ENCODE results near the gene ING5. TPM values are rescaled to one million over a fixed set of nuclear protein-coding genes. Genes with fewer than 3 reads are reported as not detected.

The ING5 gene
- total and polyA plus RNA-seq, 2 donors, result 29.8 to 47.3 TPM

- 81% methylated on average over 6 of the region's 6 CpGs for WGBS
Observed at GRCh38 chr2:241690202-241690717, 11.6 kb upstream of the ING5 start.

GRCh38 chr2:241692448-241692847 lies 9.4 kb upstream of the ING5 start:
- H3K36me3 ChIP-seq (ENCODE audit: control insufficient read depth in 2 of 2, insufficient read depth in 2 of 2, low read length in 1 of 2), result peaks cover 37% of the 10 kb centered on the region in 2 donors
- H3K27me3 ChIP-seq (ENCODE audit: control insufficient read depth in 2 of 2, insufficient read depth in 1 of 2, low read length in 1 of 2), result no peaks in the 10 kb centered on the region
- H3K27ac ChIP-seq (ENCODE audit: low read depth in 1 of 2, low read length in 1 of 2), result no peak overlapping the region
- DNase-seq (ENCODE audit: low read depth in 6 of 9, low spot score in 9 of 9), result no peak
- peaks cover 9 to 29% of the 10 kb centered on the region in 2 donors for H3K4me1 ChIP-seq (ENCODE audit: control insufficient read depth in 2 of 2, insufficient read depth in 2 of 2, low read length in 2 of 2)
- H3K4me3 ChIP-seq (ENCODE audit: low read length in 2 of 2), result no peak overlapping the region
- H3K9me3 ChIP-seq (ENCODE audit: control insufficient read depth in 2 of 2, insufficient read depth in 1 of 2, low read length in 1 of 2), result no peaks in the 10 kb centered on the region
- WGBS, result over 99% methylated on average over 6 of the region's 6 CpGs

More at GRCh38 chr2:241690202-241690717, 11.6 kb upstream of the ING5 start:
- Histone ChIP-seq H3K27me3 (ENCODE audit: control insufficient read depth in 2 of 2, insufficient read depth in 1 of 2, low read length in 1 of 2) (no peaks in the 10 kb centered on the region), H3K36me3 (ENCODE audit: control insufficient read depth in 2 of 2, insufficient read depth in 2 of 2, low read length in 1 of 2) (peaks cover 32 to 40% of the 10 kb centered on the region in 2 donors), H3K4me1 (ENCODE audit: control insufficient read depth in 2 of 2, insufficient read depth in 2 of 2, low read length in 2 of 2) (peaks cover 9 to 32% of the 10 kb centered on the region in 2 donors), H3K27ac (ENCODE audit: low read depth in 1 of 2, low read length in 1 of 2) (peak overlapping the region; percentile 25 to 83), H3K9me3 (ENCODE audit: control insufficient read depth in 2 of 2, insufficient read depth in 1 of 2, low read length in 1 of 2) (no peaks in the 10 kb centered on the region), H3K4me3 (ENCODE audit: low read length in 2 of 2) (no peak overlapping the region)
- no peak for DNase-seq (ENCODE audit: low read depth in 6 of 9, low spot score in 9 of 9)

DNA sequence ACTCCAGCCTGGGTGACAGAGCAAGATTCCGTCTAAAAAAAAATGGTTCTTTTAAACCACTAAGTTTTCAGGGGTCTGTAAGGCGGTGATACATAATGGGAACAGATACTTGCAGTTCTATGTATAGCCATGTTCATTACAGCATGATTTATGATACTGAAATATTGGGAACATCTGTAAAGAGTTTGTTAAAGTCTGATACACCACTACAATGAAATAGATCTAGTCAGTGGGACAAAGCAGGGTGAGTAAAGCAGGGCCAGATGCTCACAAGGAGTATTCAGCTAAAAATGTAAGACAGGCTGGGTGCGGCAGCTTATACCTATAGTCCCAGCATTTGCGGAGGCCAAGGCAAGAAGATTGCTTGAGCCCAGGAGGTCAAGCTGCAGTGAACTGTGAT lies 6.2 kb upstream of the ING5 start:
- Histone ChIP-seq H3K27me3 (ENCODE audit: control insufficient read depth in 2 of 2, insufficient read depth in 1 of 2, low read length in 1 of 2) (no peaks in the 10 kb centered on the region), H3K9me3 (ENCODE audit: control insufficient read depth in 2 of 2, insufficient read depth in 1 of 2, low read length in 1 of 2) (no peaks in the 10 kb centered on the region), H3K36me3 (ENCODE audit: control insufficient read depth in 2 of 2, insufficient read depth in 2 of 2, low read length in 1 of 2) (peaks cover 28 to 30% of the 10 kb centered on the region in 2 donors), H3K27ac (ENCODE audit: low read depth in 1 of 2, low read length in 1 of 2) (no peak overlapping the region), H3K4me3 (ENCODE audit: low read length in 2 of 2) (no peak overlapping the region), H3K4me1 (ENCODE audit: control insufficient read depth in 2 of 2, insufficient read depth in 2 of 2, low read length in 2 of 2) (peaks cover 0 to 2% of the 10 kb centered on the region in 2 donors)
- no peak for DNase-seq (ENCODE audit: low read depth in 6 of 9, low spot score in 9 of 9)
- WGBS, result 99% methylated on average over 4 of the region's 4 CpGs

DNA sequence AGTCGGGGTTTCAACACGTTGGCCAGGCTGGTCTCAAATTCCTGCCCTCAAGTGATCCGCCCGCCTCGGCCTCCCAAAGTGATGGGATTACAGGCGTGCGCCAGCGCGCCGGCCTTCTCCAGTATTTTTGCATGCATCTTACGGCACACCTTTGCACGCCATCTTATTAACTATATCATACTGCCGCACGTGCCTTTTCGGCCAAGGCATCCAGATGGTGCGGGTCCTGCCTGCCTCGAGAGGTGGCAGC lies 765 bp upstream of the ING5 start:
- H3K4me1 ChIP-seq (ENCODE audit: control insufficient read depth in 2 of 2, insufficient read depth in 2 of 2, low read length in 2 of 2), result peaks cover 8 to 20% of the 10 kb centered on the region in 2 donors
- H3K9me3 ChIP-seq (ENCODE audit: control insufficient read depth in 2 of 2, insufficient read depth in 1 of 2, low read length in 1 of 2), result peaks cover 3 to 6% of the 10 kb centered on the region in 2 donors
- H3K27me3 ChIP-seq (ENCODE audit: control insufficient read depth in 2 of 2, insufficient read depth in 1 of 2, low read length in 1 of 2), result no peaks in the 10 kb centered on the region
- H3K27ac ChIP-seq (ENCODE audit: low read depth in 1 of 2, low read length in 1 of 2), result peak overlapping the region; percentile 19 to 93
- DNase-seq (ENCODE audit: low read depth in 6 of 9, low spot score in 9 of 9), result peak in 1 of 9 donors; percentile 37
- 2% methylated on average over 17 of the region's 17 CpGs for WGBS
- H3K4me3 ChIP-seq (ENCODE audit: low read length in 2 of 2), result peak overlapping the region; percentile 57 to 98
- H3K36me3 ChIP-seq (ENCODE audit: control insufficient read depth in 2 of 2, insufficient read depth in 2 of 2, low read length in 1 of 2), result peaks cover 12 to 15% of the 10 kb centered on the region in 2 donors

DNA sequence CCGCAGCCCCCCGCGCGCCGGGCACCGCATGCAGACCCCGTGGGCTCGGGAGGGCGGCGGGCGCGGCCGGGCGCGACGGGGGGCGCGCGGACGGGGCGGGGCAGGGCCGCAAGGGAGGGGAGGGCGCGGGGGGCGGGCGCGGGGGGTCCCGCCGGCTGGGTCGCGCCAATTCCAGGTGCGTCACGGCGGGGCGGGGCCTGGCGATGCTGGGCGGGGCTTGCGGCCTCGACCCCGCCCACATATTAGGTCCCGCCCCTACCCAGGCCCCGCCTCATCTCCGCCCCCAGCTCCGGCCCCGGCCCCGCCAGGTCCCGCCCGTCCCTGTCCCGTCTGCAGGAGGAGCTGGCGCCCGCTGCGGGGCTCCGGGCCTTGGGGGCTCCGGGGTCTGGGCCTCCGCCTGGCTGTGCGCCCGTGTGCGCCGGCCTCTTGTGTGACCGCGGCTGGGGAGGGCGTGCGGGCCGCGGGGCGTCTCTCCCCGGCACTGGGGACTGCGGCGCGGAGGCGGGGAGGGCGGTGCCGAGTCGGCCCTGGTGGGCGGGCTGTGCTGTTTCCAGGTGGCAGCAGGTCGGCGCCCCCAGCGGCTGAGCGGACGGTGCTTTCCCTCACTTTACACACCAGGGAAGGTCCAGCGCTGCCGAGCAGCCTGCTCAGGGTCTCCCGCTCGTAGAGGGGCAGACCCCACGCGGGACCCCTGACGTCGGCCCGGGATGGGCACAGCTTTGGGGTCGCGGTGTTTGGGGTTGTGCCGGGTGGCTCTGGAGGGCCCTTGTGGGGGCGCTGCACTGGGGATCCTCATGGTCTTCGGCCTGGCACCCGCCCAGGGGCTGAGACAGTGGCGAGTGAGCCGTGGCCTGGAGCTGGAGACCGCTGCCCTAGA lies 554 bp downstream of the ING5 start:
- Histone ChIP-seq H3K9me3 (ENCODE audit: control insufficient read depth in 2 of 2, insufficient read depth in 1 of 2, low read length in 1 of 2) (peaks cover 8 to 19% of the 10 kb centered on the region in 2 donors), H3K27ac (ENCODE audit: low read depth in 1 of 2, low read length in 1 of 2) (peak overlapping the region; percentile 17 to 93), H3K36me3 (ENCODE audit: control insufficient read depth in 2 of 2, insufficient read depth in 2 of 2, low read length in 1 of 2) (peaks cover 25 to 27% of the 10 kb centered on the region in 2 donors), H3K27me3 (ENCODE audit: control insufficient read depth in 2 of 2, insufficient read depth in 1 of 2, low read length in 1 of 2) (no peaks in the 10 kb centered on the region), H3K4me3 (ENCODE audit: low read length in 2 of 2) (peak overlapping the region; percentile 67 to 98), H3K4me1 (ENCODE audit: control insufficient read depth in 2 of 2, insufficient read depth in 2 of 2, low read length in 2 of 2) (peaks cover 8 to 20% of the 10 kb centered on the region in 2 donors)
- WGBS, result 2% methylated on average over 98 of the region's 98 CpGs
- peak; percentile 67 to 94 (median 81) for DNase-seq (ENCODE audit: low read depth in 6 of 9, low spot score in 9 of 9)

GRCh38 chr2:241703032-241703604 lies 1.3 kb downstream of the ING5 start:
- H3K27ac ChIP-seq (ENCODE audit: low read depth in 1 of 2, low read length in 1 of 2), result peak overlapping the region; percentile 17 to 52
- peaks cover 31 to 32% of the 10 kb centered on the region in 2 donors for H3K36me3 ChIP-seq (ENCODE audit: control insufficient read depth in 2 of 2, insufficient read depth in 2 of 2, low read length in 1 of 2)
- H3K27me3 ChIP-seq (ENCODE audit: control insufficient read depth in 2 of 2, insufficient read depth in 1 of 2, low read length in 1 of 2), result no peaks in the 10 kb centered on the region
- WGBS, result 57% methylated on average over 11 of the region's 11 CpGs
- peak overlapping the region; percentile 67 to 98 for H3K4me3 ChIP-seq (ENCODE audit: low read length in 2 of 2)
- DNase-seq (ENCODE audit: low read depth in 6 of 9, low spot score in 9 of 9), result no peak
- peaks cover 8 to 20% of the 10 kb centered on the region in 2 donors for H3K4me1 ChIP-seq (ENCODE audit: control insufficient read depth in 2 of 2, insufficient read depth in 2 of 2, low read length in 2 of 2)
- peaks cover 8 to 21% of the 10 kb centered on the region in 2 donors for H3K9me3 ChIP-seq (ENCODE audit: control insufficient read depth in 2 of 2, insufficient read depth in 1 of 2, low read length in 1 of 2)

- no peak overlapping the region for H3K4me3 ChIP-seq (ENCODE audit: low read length in 2 of 2)
- no peak overlapping the region for H3K27ac ChIP-seq (ENCODE audit: low read depth in 1 of 2, low read length in 1 of 2)
- DNase-seq (ENCODE audit: low read depth in 6 of 9, low spot score in 9 of 9), result no peak
- H3K9me3 ChIP-seq (ENCODE audit: control insufficient read depth in 2 of 2, insufficient read depth in 1 of 2, low read length in 1 of 2), result peaks cover 9 to 21% of the 10 kb centered on the region in 2 donors
- peaks cover 8 to 12% of the 10 kb centered on the region in 2 donors for H3K4me1 ChIP-seq (ENCODE audit: control insufficient read depth in 2 of 2, insufficient read depth in 2 of 2, low read length in 2 of 2)
- WGBS, result 97% methylated on average over 6 of the region's 6 CpGs
- H3K27me3 ChIP-seq (ENCODE audit: control insufficient read depth in 2 of 2, insufficient read depth in 1 of 2, low read length in 1 of 2), result no peaks in the 10 kb centered on the region
- peaks cover 59% of the 10 kb centered on the region in 2 donors for H3K36me3 ChIP-seq (ENCODE audit: control insufficient read depth in 2 of 2, insufficient read depth in 2 of 2, low read length in 1 of 2)
Observed at GRCh38 chr2:241706537-241706936, 4.7 kb downstream of the ING5 start.

DNA sequence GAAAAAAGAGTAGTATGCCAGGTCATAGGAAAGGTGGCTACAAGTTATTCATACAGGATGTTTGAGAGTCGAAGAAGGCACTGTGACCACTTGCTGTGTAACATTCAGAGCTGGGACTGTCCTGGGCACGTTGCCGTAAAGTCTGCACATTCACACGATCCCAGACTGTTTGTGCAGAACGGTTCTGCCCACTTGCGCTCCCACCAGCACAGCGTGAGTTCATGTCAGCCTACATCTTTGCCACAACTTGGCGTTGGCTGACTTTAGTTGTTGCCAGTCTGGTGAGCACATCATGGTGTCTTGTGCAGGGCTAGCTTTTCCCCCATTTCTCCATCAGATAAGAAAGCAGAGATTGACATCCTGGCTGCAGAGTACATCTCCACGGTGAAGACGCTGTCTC lies 7.0 kb downstream of the ING5 start:
- WGBS, result 92% methylated on average over 10 of the region's 10 CpGs

GRCh38 chr2:241719093-241719492 lies 17.3 kb downstream of the ING5 start:
- Histone ChIP-seq H3K27ac (ENCODE audit: low read depth in 1 of 2, low read length in 1 of 2) (no peak overlapping the region), H3K36me3 (ENCODE audit: control insufficient read depth in 2 of 2, insufficient read depth in 2 of 2, low read length in 1 of 2) (peaks cover 69 to 76% of the 10 kb centered on the region in 2 donors), H3K27me3 (ENCODE audit: control insufficient read depth in 2 of 2, insufficient read depth in 1 of 2, low read length in 1 of 2) (no peaks in the 10 kb centered on the region), H3K9me3 (ENCODE audit: control insufficient read depth in 2 of 2, insufficient read depth in 1 of 2, low read length in 1 of 2) (peaks cover 26 to 40% of the 10 kb centered on the region in 2 donors), H3K4me3 (ENCODE audit: low read length in 2 of 2) (no peak overlapping the region), H3K4me1 (ENCODE audit: control insufficient read depth in 2 of 2, insufficient read depth in 2 of 2, low read length in 2 of 2) (no peaks in the 10 kb centered on the region)
- WGBS, result 98% methylated on average over 16 of the region's 16 CpGs
- DNase-seq (ENCODE audit: low read depth in 6 of 9, low spot score in 9 of 9), result no peak

More for the DNA sequence above, 7.0 kb downstream of the ING5 start:
- Histone ChIP-seq H3K4me3 (ENCODE audit: low read length in 2 of 2) (no peak overlapping the region), H3K9me3 (ENCODE audit: control insufficient read depth in 2 of 2, insufficient read depth in 1 of 2, low read length in 1 of 2) (peaks cover 9 to 21% of the 10 kb centered on the region in 2 donors), H3K27ac (ENCODE audit: low read depth in 1 of 2, low read length in 1 of 2) (no peak overlapping the region), H3K27me3 (ENCODE audit: control insufficient read depth in 2 of 2, insufficient read depth in 1 of 2, low read length in 1 of 2) (no peaks in the 10 kb centered on the region), H3K4me1 (ENCODE audit: control insufficient read depth in 2 of 2, insufficient read depth in 2 of 2, low read length in 2 of 2) (no peaks in the 10 kb centered on the region), H3K36me3 (ENCODE audit: control insufficient read depth in 2 of 2, insufficient read depth in 2 of 2, low read length in 1 of 2) (peaks cover 75 to 77% of the 10 kb centered on the region in 2 donors)
- DNase-seq (ENCODE audit: low read depth in 6 of 9, low spot score in 9 of 9), result no peak
